Measurements from ENCODE around the gene CBLIF.
"Not testable (repeated sequence)": the region's sequence is repeated elsewhere in the genome, so short reads cannot be mapped to it uniquely, and the experiment has no call there.

CBLIF gene

GRCh38 chr11:59849551-59849950 is 4.3 kb upstream of the CBLIF start:
- not testable (repeated sequence) for H3K27me3 ChIP-seq (replicated peaks; ENCODE audit: control insufficient read depth, insufficient read depth, low read length, poor library complexity, severe bottlenecking); H3K9me3 ChIP-seq (ENCODE audit: control insufficient read depth, low read length); H3K4me3 ChIP-seq (ENCODE audit: insufficient read depth, low read depth, low read length, poor library complexity, severe bottlenecking); H3K4me1 ChIP-seq (ENCODE audit: control insufficient read depth, insufficient read depth, low read length, poor library complexity, severe bottlenecking); DNase-seq; H3K27ac ChIP-seq (ENCODE audit: insufficient read depth, low read length, poor library complexity, severe bottlenecking); H3K36me3 ChIP-seq (ENCODE audit: control insufficient read depth, insufficient read depth, low read length)

GRCh38 chr11:59849129-59849528 is 3.8 kb upstream of the CBLIF start:
- H3K4me3 ChIP-seq (ENCODE audit: insufficient read depth, low read depth, low read length, poor library complexity, severe bottlenecking): no peak overlapping the region
- H3K27me3 ChIP-seq (replicated peaks; ENCODE audit: control insufficient read depth, insufficient read depth, low read length, poor library complexity, severe bottlenecking): no peaks in the 10 kb centered on the region
- H3K36me3 ChIP-seq (ENCODE audit: control insufficient read depth, insufficient read depth, low read length): no peaks in the 10 kb centered on the region
- H3K9me3 ChIP-seq (ENCODE audit: control insufficient read depth, low read length): no peaks in the 10 kb centered on the region
- no peak for DNase-seq
- H3K4me1 ChIP-seq (ENCODE audit: control insufficient read depth, insufficient read depth, low read length, poor library complexity, severe bottlenecking): no peaks in the 10 kb centered on the region
- no peak overlapping the region for H3K27ac ChIP-seq (ENCODE audit: insufficient read depth, low read length, poor library complexity, severe bottlenecking)

GRCh38 chr11:59848439-59848838 is 3.1 kb upstream of the CBLIF start:
- H3K9me3 ChIP-seq (ENCODE audit: control insufficient read depth, low read length); H3K36me3 ChIP-seq (ENCODE audit: control insufficient read depth, insufficient read depth, low read length); H3K27ac ChIP-seq (ENCODE audit: insufficient read depth, low read length, poor library complexity, severe bottlenecking); H3K27me3 ChIP-seq (replicated peaks; ENCODE audit: control insufficient read depth, insufficient read depth, low read length, poor library complexity, severe bottlenecking); H3K4me3 ChIP-seq (ENCODE audit: insufficient read depth, low read depth, low read length, poor library complexity, severe bottlenecking); DNase-seq; H3K4me1 ChIP-seq (ENCODE audit: control insufficient read depth, insufficient read depth, low read length, poor library complexity, severe bottlenecking): not testable (repeated sequence)

- H3K27ac ChIP-seq (ENCODE audit: insufficient read depth, low read length, poor library complexity, severe bottlenecking): no peak overlapping the region
- H3K27me3 ChIP-seq (replicated peaks; ENCODE audit: control insufficient read depth, insufficient read depth, low read length, poor library complexity, severe bottlenecking): no peaks in the 10 kb centered on the region
- DNase-seq: no peak
- H3K9me3 ChIP-seq (ENCODE audit: control insufficient read depth, low read length): no peaks in the 10 kb centered on the region
- no peak overlapping the region for H3K4me3 ChIP-seq (ENCODE audit: insufficient read depth, low read depth, low read length, poor library complexity, severe bottlenecking)
- no peaks in the 10 kb centered on the region for H3K36me3 ChIP-seq (ENCODE audit: control insufficient read depth, insufficient read depth, low read length)
- no peaks in the 10 kb centered on the region for H3K4me1 ChIP-seq (ENCODE audit: control insufficient read depth, insufficient read depth, low read length, poor library complexity, severe bottlenecking)
These were observed 2.3 kb upstream of the CBLIF start for GRCh38 chr11:59847626-59848025.

GRCh38 chr11:59846556-59846955 is 1.3 kb upstream of the CBLIF start:
- Histone ChIP-seq H3K27ac (ENCODE audit: insufficient read depth, low read length, poor library complexity, severe bottlenecking) (no peak overlapping the region), H3K4me3 (ENCODE audit: insufficient read depth, low read depth, low read length, poor library complexity, severe bottlenecking) (no peak overlapping the region), H3K36me3 (ENCODE audit: control insufficient read depth, insufficient read depth, low read length) (no peaks in the 10 kb centered on the region), H3K4me1 (ENCODE audit: control insufficient read depth, insufficient read depth, low read length, poor library complexity, severe bottlenecking) (no peaks in the 10 kb centered on the region), H3K27me3 (replicated peaks; ENCODE audit: control insufficient read depth, insufficient read depth, low read length, poor library complexity, severe bottlenecking) (no peaks in the 10 kb centered on the region), H3K9me3 (ENCODE audit: control insufficient read depth, low read length) (no peaks in the 10 kb centered on the region)
- DNase-seq: no peak

- Histone ChIP-seq H3K27ac (ENCODE audit: insufficient read depth, low read length, poor library complexity, severe bottlenecking) (no peak overlapping the region), H3K9me3 (ENCODE audit: control insufficient read depth, low read length) (no peaks in the 10 kb centered on the region), H3K27me3 (replicated peaks; ENCODE audit: control insufficient read depth, insufficient read depth, low read length, poor library complexity, severe bottlenecking) (no peaks in the 10 kb centered on the region), H3K4me1 (ENCODE audit: control insufficient read depth, insufficient read depth, low read length, poor library complexity, severe bottlenecking) (no peaks in the 10 kb centered on the region), H3K4me3 (ENCODE audit: insufficient read depth, low read depth, low read length, poor library complexity, severe bottlenecking) (no peak overlapping the region), H3K36me3 (ENCODE audit: control insufficient read depth, insufficient read depth, low read length) (no peaks in the 10 kb centered on the region)
- no peak for DNase-seq
These were observed 3.0 kb downstream of the CBLIF start for GRCh38 chr11:59842316-59842715.

- H3K9me3 ChIP-seq (ENCODE audit: control insufficient read depth, low read length): no peaks in the 10 kb centered on the region
- DNase-seq: no peak
- H3K4me3 ChIP-seq (ENCODE audit: insufficient read depth, low read depth, low read length, poor library complexity, severe bottlenecking): no peak overlapping the region
- H3K36me3 ChIP-seq (ENCODE audit: control insufficient read depth, insufficient read depth, low read length): no peaks in the 10 kb centered on the region
- no peaks in the 10 kb centered on the region for H3K4me1 ChIP-seq (ENCODE audit: control insufficient read depth, insufficient read depth, low read length, poor library complexity, severe bottlenecking)
- no peaks in the 10 kb centered on the region for H3K27me3 ChIP-seq (replicated peaks; ENCODE audit: control insufficient read depth, insufficient read depth, low read length, poor library complexity, severe bottlenecking)
- H3K27ac ChIP-seq (ENCODE audit: insufficient read depth, low read length, poor library complexity, severe bottlenecking): no peak overlapping the region
These were observed 3.8 kb downstream of the CBLIF start for GRCh38 chr11:59841514-59841913.

- H3K9me3 ChIP-seq (ENCODE audit: control insufficient read depth, low read length): no peaks in the 10 kb centered on the region
- no peak overlapping the region for H3K4me3 ChIP-seq (ENCODE audit: insufficient read depth, low read depth, low read length, poor library complexity, severe bottlenecking)
- H3K27ac ChIP-seq (ENCODE audit: insufficient read depth, low read length, poor library complexity, severe bottlenecking): no peak overlapping the region
- H3K36me3 ChIP-seq (ENCODE audit: control insufficient read depth, insufficient read depth, low read length): no peaks in the 10 kb centered on the region
- DNase-seq: no peak
- no peaks in the 10 kb centered on the region for H3K4me1 ChIP-seq (ENCODE audit: control insufficient read depth, insufficient read depth, low read length, poor library complexity, severe bottlenecking)
- H3K27me3 ChIP-seq (replicated peaks; ENCODE audit: control insufficient read depth, insufficient read depth, low read length, poor library complexity, severe bottlenecking): no peaks in the 10 kb centered on the region
These were observed 5.7 kb downstream of the CBLIF start for GRCh38 chr11:59839615-59840014.

GRCh38 chr11:59833602-59834001 is 11.7 kb downstream of the CBLIF start:
- H3K4me1 ChIP-seq (ENCODE audit: control insufficient read depth, insufficient read depth, low read length, poor library complexity, severe bottlenecking): no peaks in the 10 kb centered on the region
- H3K4me3 ChIP-seq (ENCODE audit: insufficient read depth, low read depth, low read length, poor library complexity, severe bottlenecking): no peak overlapping the region
- no peaks in the 10 kb centered on the region for H3K36me3 ChIP-seq (ENCODE audit: control insufficient read depth, insufficient read depth, low read length)
- no peak for DNase-seq
- H3K27ac ChIP-seq (ENCODE audit: insufficient read depth, low read length, poor library complexity, severe bottlenecking): no peak overlapping the region
- H3K27me3 ChIP-seq (replicated peaks; ENCODE audit: control insufficient read depth, insufficient read depth, low read length, poor library complexity, severe bottlenecking): no peaks in the 10 kb centered on the region
- no peaks in the 10 kb centered on the region for H3K9me3 ChIP-seq (ENCODE audit: control insufficient read depth, low read length)

- Histone ChIP-seq H3K9me3 (ENCODE audit: control insufficient read depth, low read length) (no peaks in the 10 kb centered on the region), H3K27ac (ENCODE audit: insufficient read depth, low read length, poor library complexity, severe bottlenecking) (no peak overlapping the region), H3K36me3 (ENCODE audit: control insufficient read depth, insufficient read depth, low read length) (no peaks in the 10 kb centered on the region), H3K4me1 (ENCODE audit: control insufficient read depth, insufficient read depth, low read length, poor library complexity, severe bottlenecking) (no peaks in the 10 kb centered on the region), H3K27me3 (replicated peaks; ENCODE audit: control insufficient read depth, insufficient read depth, low read length, poor library complexity, severe bottlenecking) (no peaks in the 10 kb centered on the region), H3K4me3 (ENCODE audit: insufficient read depth, low read depth, low read length, poor library complexity, severe bottlenecking) (no peak overlapping the region)
- DNase-seq: no peak
These were observed 15.9 kb downstream of the CBLIF start for GRCh38 chr11:59829358-59829757.

Data from effector memory CD4-positive, alpha-beta T cell (primary cell).